ENCODE measurements around the gene SORBS1. TPM values are rescaled to one million over a fixed set of nuclear protein-coding genes. Genes with fewer than 3 reads are reported as not detected.

Gene SORBS1
- total RNA-seq, 1 donor from 2014 or later, result 896 TPM

- no peak overlapping the region for H3K4me3 ChIP-seq
- intact Hi-C loops (cut with micrococcal nuclease), result no loop called here
- H3K27me3 ChIP-seq (ENCODE audit: low read depth), result no peaks in the 10 kb centered on the region
- no peaks in the 10 kb centered on the region for H3K36me3 ChIP-seq
- TF ChIP-seq, protein P1, sequence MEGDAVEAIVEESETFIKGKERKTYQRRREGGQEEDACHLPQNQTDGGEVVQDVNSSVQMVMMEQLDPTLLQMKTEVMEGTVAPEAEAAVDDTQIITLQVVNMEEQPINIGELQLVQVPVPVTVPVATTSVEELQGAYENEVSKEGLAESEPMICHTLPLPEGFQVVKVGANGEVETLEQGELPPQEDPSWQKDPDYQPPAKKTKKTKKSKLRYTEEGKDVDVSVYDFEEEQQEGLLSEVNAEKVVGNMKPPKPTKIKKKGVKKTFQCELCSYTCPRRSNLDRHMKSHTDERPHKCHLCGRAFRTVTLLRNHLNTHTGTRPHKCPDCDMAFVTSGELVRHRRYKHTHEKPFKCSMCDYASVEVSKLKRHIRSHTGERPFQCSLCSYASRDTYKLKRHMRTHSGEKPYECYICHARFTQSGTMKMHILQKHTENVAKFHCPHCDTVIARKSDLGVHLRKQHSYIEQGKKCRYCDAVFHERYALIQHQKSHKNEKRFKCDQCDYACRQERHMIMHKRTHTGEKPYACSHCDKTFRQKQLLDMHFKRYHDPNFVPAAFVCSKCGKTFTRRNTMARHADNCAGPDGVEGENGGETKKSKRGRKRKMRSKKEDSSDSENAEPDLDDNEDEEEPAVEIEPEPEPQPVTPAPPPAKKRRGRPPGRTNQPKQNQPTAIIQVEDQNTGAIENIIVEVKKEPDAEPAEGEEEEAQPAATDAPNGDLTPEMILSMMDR (IDR thresholded peaks at IDR 0.05; ENCODE audit: borderline replicate concordance), result no peak
- H3K27ac ChIP-seq (replicated peaks), result peak overlapping the region; percentile 92
- peaks cover 100% of the 10 kb centered on the region for H3K4me1 ChIP-seq
- H3K9me3 ChIP-seq (replicated peaks), result no peaks in the 10 kb centered on the region
- no peak for DNase-seq
These were observed 20.6 kb downstream of the SORBS1 start for GRCh38 chr10:95540514-95541052.

- Histone ChIP-seq H3K36me3 (no peaks in the 10 kb centered on the region), H3K4me3 (no peak overlapping the region), H3K9me3 (replicated peaks) (no peaks in the 10 kb centered on the region), H3K27me3 (ENCODE audit: low read depth) (no peaks in the 10 kb centered on the region), H3K4me1 (peaks cover 100% of the 10 kb centered on the region), H3K27ac (replicated peaks) (peak overlapping the region; percentile 92)
- no peak for DNase-seq
- TF ChIP-seq, protein P1 (IDR thresholded peaks at IDR 0.05; ENCODE audit: borderline replicate concordance), result no peak
- intact Hi-C loops (cut with micrococcal nuclease), result no loop called here
These were observed 21.4 kb downstream of the SORBS1 start for GRCh38 chr10:95539560-95540284.

DNA sequence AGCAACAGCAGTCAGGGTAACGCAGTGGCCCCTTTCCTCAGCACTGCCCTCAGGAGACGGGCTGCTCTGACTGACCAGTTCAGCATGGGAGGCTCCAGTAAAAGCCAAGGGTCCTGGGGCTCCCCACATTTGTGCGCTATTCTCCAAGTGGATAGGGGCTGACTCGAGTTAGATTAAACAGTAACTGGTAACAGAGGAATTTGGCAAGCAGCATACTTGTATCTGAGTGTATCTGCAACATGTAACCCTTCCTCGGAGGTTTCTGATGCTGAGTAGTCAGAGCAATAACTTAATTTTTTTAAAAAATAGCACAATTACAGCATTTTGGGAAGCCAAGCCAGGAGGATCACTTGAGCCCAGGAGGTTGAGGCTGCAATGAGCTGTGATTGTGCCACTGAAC lies 22.8 kb downstream of the SORBS1 start:
- TF ChIP-seq, protein P1 (IDR thresholded peaks at IDR 0.05; ENCODE audit: borderline replicate concordance), result no peak
- Histone ChIP-seq H3K27me3 (ENCODE audit: low read depth) (no peaks in the 10 kb centered on the region), H3K4me3 (peak overlapping the region; percentile 10), H3K36me3 (no peaks in the 10 kb centered on the region), H3K27ac (replicated peaks) (peak overlapping the region; percentile 92), H3K9me3 (replicated peaks) (no peaks in the 10 kb centered on the region), H3K4me1 (peaks cover 100% of the 10 kb centered on the region)
- intact Hi-C loops (cut with micrococcal nuclease), result no loop called here
- DNase-seq, result no peak

DNA sequence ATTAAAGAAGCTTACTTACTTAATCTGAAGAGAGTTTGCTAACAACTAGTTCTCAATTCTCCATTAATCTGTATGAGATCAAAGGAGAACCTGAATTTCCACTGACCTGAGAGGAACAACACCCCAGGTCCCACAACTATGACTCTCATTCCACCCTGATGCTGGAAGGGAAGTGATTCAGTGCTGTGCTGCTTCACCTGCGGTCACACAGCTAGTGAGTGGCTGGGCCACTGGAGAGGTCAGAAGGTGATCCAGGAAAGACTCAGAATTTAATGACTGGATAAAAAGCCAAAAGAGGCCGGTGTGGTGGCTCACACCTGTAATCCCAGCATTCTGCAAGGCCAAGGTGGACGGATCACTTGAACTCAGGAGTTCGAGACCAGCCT lies 23.6 kb downstream of the SORBS1 start:
- TF ChIP-seq, protein P1 (IDR thresholded peaks at IDR 0.05; ENCODE audit: borderline replicate concordance), result no peak
- Histone ChIP-seq H3K4me1 (peaks cover 100% of the 10 kb centered on the region), H3K9me3 (replicated peaks) (no peaks in the 10 kb centered on the region), H3K36me3 (no peaks in the 10 kb centered on the region), H3K27ac (replicated peaks) (peak overlapping the region; percentile 92), H3K4me3 (no peak overlapping the region), H3K27me3 (ENCODE audit: low read depth) (no peaks in the 10 kb centered on the region)
- intact Hi-C loops (cut with micrococcal nuclease), result no loop called here
- no peak for DNase-seq

- Histone ChIP-seq H3K4me3 (peak overlapping the region; percentile 18), H3K27me3 (ENCODE audit: low read depth) (no peaks in the 10 kb centered on the region), H3K4me1 (peaks cover 100% of the 10 kb centered on the region), H3K9me3 (replicated peaks) (no peaks in the 10 kb centered on the region), H3K36me3 (no peaks in the 10 kb centered on the region), H3K27ac (replicated peaks) (peak overlapping the region; percentile 92)
- intact Hi-C loops (cut with micrococcal nuclease), result no loop called here
- TF ChIP-seq, protein P1 (IDR thresholded peaks at IDR 0.05; ENCODE audit: borderline replicate concordance), result no peak
- DNase-seq, result no peak
These were observed 24.2 kb downstream of the SORBS1 start for GRCh38 chr10:95536894-95537541.

Measured in left ventricle myocardium inferior (tissue), 1 donor.